ENCODE measurements around the gene VPS35L.

DNA sequence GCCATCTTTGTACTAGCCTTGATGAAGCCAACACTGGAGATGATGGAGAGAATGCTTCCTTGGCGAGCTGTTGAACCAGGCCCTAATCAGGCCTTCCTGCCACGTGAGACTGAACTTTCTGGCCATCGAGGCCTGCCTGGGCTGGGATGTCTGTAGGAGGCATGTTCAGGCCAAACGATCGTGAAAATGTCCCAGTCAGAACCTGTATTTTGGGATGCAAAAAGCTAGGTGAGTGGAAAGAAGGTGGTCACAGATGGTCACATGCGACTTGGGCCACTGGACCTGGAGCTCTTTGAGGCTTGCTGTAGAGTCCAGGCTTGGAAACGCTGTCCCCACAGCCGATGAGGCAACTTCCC, 149.6 kb downstream of the VPS35L start:
- TF ChIP-seq, protein P1, sequence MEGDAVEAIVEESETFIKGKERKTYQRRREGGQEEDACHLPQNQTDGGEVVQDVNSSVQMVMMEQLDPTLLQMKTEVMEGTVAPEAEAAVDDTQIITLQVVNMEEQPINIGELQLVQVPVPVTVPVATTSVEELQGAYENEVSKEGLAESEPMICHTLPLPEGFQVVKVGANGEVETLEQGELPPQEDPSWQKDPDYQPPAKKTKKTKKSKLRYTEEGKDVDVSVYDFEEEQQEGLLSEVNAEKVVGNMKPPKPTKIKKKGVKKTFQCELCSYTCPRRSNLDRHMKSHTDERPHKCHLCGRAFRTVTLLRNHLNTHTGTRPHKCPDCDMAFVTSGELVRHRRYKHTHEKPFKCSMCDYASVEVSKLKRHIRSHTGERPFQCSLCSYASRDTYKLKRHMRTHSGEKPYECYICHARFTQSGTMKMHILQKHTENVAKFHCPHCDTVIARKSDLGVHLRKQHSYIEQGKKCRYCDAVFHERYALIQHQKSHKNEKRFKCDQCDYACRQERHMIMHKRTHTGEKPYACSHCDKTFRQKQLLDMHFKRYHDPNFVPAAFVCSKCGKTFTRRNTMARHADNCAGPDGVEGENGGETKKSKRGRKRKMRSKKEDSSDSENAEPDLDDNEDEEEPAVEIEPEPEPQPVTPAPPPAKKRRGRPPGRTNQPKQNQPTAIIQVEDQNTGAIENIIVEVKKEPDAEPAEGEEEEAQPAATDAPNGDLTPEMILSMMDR (IDR thresholded peaks at IDR 0.05) = no peak
- TF ChIP-seq EZH2 (IDR thresholded peaks at IDR 0.05; ENCODE audit: borderline replicate concordance, insufficient read depth, low read depth, low read length, poor library complexity, severe bottlenecking) = no peak
